Measurements from ENCODE around the gene GABRD. TPM values are rescaled to one million over a fixed set of nuclear protein-coding genes. Genes with fewer than 3 reads are reported as not detected.
"Not testable (repeated sequence)": the region's sequence is repeated elsewhere in the genome, so short reads cannot be mapped to it uniquely, and the experiment has no call there.

Gene GABRD
- total and polyA plus RNA-seq, 9 donors: 0.35 to 2.2 (median 0.95) TPM

- H3K27me3 ChIP-seq (ENCODE audit: control insufficient read depth, insufficient read depth, low read length): peaks cover 23% of the 10 kb centered on the region
- no peaks in the 10 kb centered on the region for H3K36me3 ChIP-seq (ENCODE audit: control insufficient read depth, insufficient read depth, low read length)
- H3K4me3 ChIP-seq (ENCODE audit: low read length): no peak overlapping the region
- H3K4me1 ChIP-seq (ENCODE audit: control insufficient read depth, insufficient read depth, low read length): peaks cover 4% of the 10 kb centered on the region
- DNase-seq: no peak
- H3K9me3 ChIP-seq (replicated peaks; ENCODE audit: control insufficient read depth, low read depth, low read length): no peaks in the 10 kb centered on the region
- 71% methylated on average over 8 of the region's 19 CpGs for WGBS (ENCODE audit: insufficient coverage)
- no peak overlapping the region for H3K27ac ChIP-seq (ENCODE audit: low read length)
Measured at GRCh38 chr1:1976031-1976430, 43.1 kb upstream of the GABRD start.

GRCh38 chr1:1978108-1978507, 41.0 kb upstream of the GABRD start:
- Histone ChIP-seq H3K4me3 (ENCODE audit: low read length) (no peak overlapping the region), H3K36me3 (ENCODE audit: control insufficient read depth, insufficient read depth, low read length) (no peaks in the 10 kb centered on the region), H3K9me3 (replicated peaks; ENCODE audit: control insufficient read depth, low read depth, low read length) (no peaks in the 10 kb centered on the region), H3K27me3 (ENCODE audit: control insufficient read depth, insufficient read depth, low read length) (peaks cover 23% of the 10 kb centered on the region), H3K27ac (ENCODE audit: low read length) (no peak overlapping the region), H3K4me1 (ENCODE audit: control insufficient read depth, insufficient read depth, low read length) (peaks cover 2% of the 10 kb centered on the region)
- DNase-seq: no peak
- WGBS (ENCODE audit: insufficient coverage): 69% methylated on average over 11 of the region's 11 CpGs

GRCh38 chr1:1978690-1979481, 40.3 kb upstream of the GABRD start:
- 92% methylated on average over 36 of the region's 51 CpGs for WGBS (ENCODE audit: insufficient coverage)

GRCh38 chr1:1979482-1980165, 39.5 kb upstream of the GABRD start:
- Histone ChIP-seq H3K9me3 (replicated peaks; ENCODE audit: control insufficient read depth, low read depth, low read length) (no peaks in the 10 kb centered on the region), H3K4me3 (ENCODE audit: low read length) (no peak overlapping the region), H3K27me3 (ENCODE audit: control insufficient read depth, insufficient read depth, low read length) (peaks cover 18% of the 10 kb centered on the region), H3K27ac (ENCODE audit: low read length) (no peak overlapping the region), H3K36me3 (ENCODE audit: control insufficient read depth, insufficient read depth, low read length) (no peaks in the 10 kb centered on the region), H3K4me1 (ENCODE audit: control insufficient read depth, insufficient read depth, low read length) (no peaks in the 10 kb centered on the region)
- WGBS (ENCODE audit: insufficient coverage): 96% methylated on average over 35 of the region's 61 CpGs
- no peak for DNase-seq

More at GRCh38 chr1:1978690-1979481, 40.3 kb upstream of the GABRD start:
- H3K9me3 ChIP-seq (replicated peaks; ENCODE audit: control insufficient read depth, low read depth, low read length); H3K27ac ChIP-seq (ENCODE audit: low read length); H3K4me3 ChIP-seq (ENCODE audit: low read length); H3K4me1 ChIP-seq (ENCODE audit: control insufficient read depth, insufficient read depth, low read length); H3K36me3 ChIP-seq (ENCODE audit: control insufficient read depth, insufficient read depth, low read length); DNase-seq: not testable (repeated sequence)
- H3K27me3 ChIP-seq (ENCODE audit: control insufficient read depth, insufficient read depth, low read length): peaks cover 23% of the 10 kb centered on the region

- no peak for DNase-seq
- Histone ChIP-seq H3K4me1 (ENCODE audit: control insufficient read depth, insufficient read depth, low read length) (no peaks in the 10 kb centered on the region), H3K27ac (ENCODE audit: low read length) (no peak overlapping the region), H3K4me3 (ENCODE audit: low read length) (no peak overlapping the region), H3K9me3 (replicated peaks; ENCODE audit: control insufficient read depth, low read depth, low read length) (no peaks in the 10 kb centered on the region), H3K27me3 (ENCODE audit: control insufficient read depth, insufficient read depth, low read length) (peaks cover 12% of the 10 kb centered on the region), H3K36me3 (ENCODE audit: control insufficient read depth, insufficient read depth, low read length) (no peaks in the 10 kb centered on the region)
- WGBS (ENCODE audit: insufficient coverage): 93% methylated on average over 38 of the region's 42 CpGs
Measured at GRCh38 chr1:1980467-1981141, 38.5 kb upstream of the GABRD start.

GRCh38 chr1:1981142-1981500, 38.0 kb upstream of the GABRD start:
- no peak overlapping the region for H3K27ac ChIP-seq (ENCODE audit: low read length)
- no peak for DNase-seq
- no peaks in the 10 kb centered on the region for H3K4me1 ChIP-seq (ENCODE audit: control insufficient read depth, insufficient read depth, low read length)
- H3K9me3 ChIP-seq (replicated peaks; ENCODE audit: control insufficient read depth, low read depth, low read length): no peaks in the 10 kb centered on the region
- H3K4me3 ChIP-seq (ENCODE audit: low read length): no peak overlapping the region
- no peaks in the 10 kb centered on the region for H3K36me3 ChIP-seq (ENCODE audit: control insufficient read depth, insufficient read depth, low read length)
- WGBS (ENCODE audit: insufficient coverage): 95% methylated on average over 24 of the region's 26 CpGs
- H3K27me3 ChIP-seq (ENCODE audit: control insufficient read depth, insufficient read depth, low read length): peaks cover 6% of the 10 kb centered on the region

GRCh38 chr1:1981631-1982327, 37.4 kb upstream of the GABRD start:
- not testable (repeated sequence) for DNase-seq; H3K27ac ChIP-seq (ENCODE audit: low read length); H3K9me3 ChIP-seq (replicated peaks; ENCODE audit: control insufficient read depth, low read depth, low read length); H3K4me3 ChIP-seq (ENCODE audit: low read length); H3K27me3 ChIP-seq (ENCODE audit: control insufficient read depth, insufficient read depth, low read length); H3K4me1 ChIP-seq (ENCODE audit: control insufficient read depth, insufficient read depth, low read length); H3K36me3 ChIP-seq (ENCODE audit: control insufficient read depth, insufficient read depth, low read length)
- WGBS (ENCODE audit: insufficient coverage): 89% methylated on average over 51 of the region's 73 CpGs

- no peak overlapping the region for H3K4me3 ChIP-seq (ENCODE audit: low read length)
- no peak overlapping the region for H3K27ac ChIP-seq (ENCODE audit: low read length)
- H3K9me3 ChIP-seq (replicated peaks; ENCODE audit: control insufficient read depth, low read depth, low read length): no peaks in the 10 kb centered on the region
- no peaks in the 10 kb centered on the region for H3K36me3 ChIP-seq (ENCODE audit: control insufficient read depth, insufficient read depth, low read length)
- peaks cover under 1% of the 10 kb centered on the region for H3K27me3 ChIP-seq (ENCODE audit: control insufficient read depth, insufficient read depth, low read length)
- DNase-seq: no peak
- 82% methylated on average over 30 of the region's 36 CpGs for WGBS (ENCODE audit: insufficient coverage)
- H3K4me1 ChIP-seq (ENCODE audit: control insufficient read depth, insufficient read depth, low read length): no peaks in the 10 kb centered on the region
Measured at GRCh38 chr1:1982379-1983232, 36.5 kb upstream of the GABRD start.

GRCh38 chr1:1984560-1985070, 34.5 kb upstream of the GABRD start:
- Histone ChIP-seq H3K4me3 (ENCODE audit: low read length) (no peak overlapping the region), H3K27me3 (ENCODE audit: control insufficient read depth, insufficient read depth, low read length) (peaks cover 6% of the 10 kb centered on the region), H3K9me3 (replicated peaks; ENCODE audit: control insufficient read depth, low read depth, low read length) (no peaks in the 10 kb centered on the region), H3K27ac (ENCODE audit: low read length) (no peak overlapping the region), H3K4me1 (ENCODE audit: control insufficient read depth, insufficient read depth, low read length) (peaks cover 8% of the 10 kb centered on the region), H3K36me3 (ENCODE audit: control insufficient read depth, insufficient read depth, low read length) (no peaks in the 10 kb centered on the region)
- WGBS (ENCODE audit: insufficient coverage): 73% methylated on average over 12 of the region's 17 CpGs
- DNase-seq: no peak

Measured in muscle of leg (tissue), 11 donors.